GM12878 (cell line): ENCODE measurements around the gene KLHDC1. TPM values are rescaled to one million over a fixed set of nuclear protein-coding genes. Genes with fewer than 3 reads are reported as not detected.

Experiments
- BHLHE40 ChIP-seq, 2 experiments: fragments of 450-650 bp in 1 of 2; IDR thresholded peaks; 2 replicates each; pipeline ENCODE4 v1.6.1; 2011 to 2017; ENCODE audit warnings: low read depth in 2 of 2, borderline replicate concordance in 1 of 2, improper control_type of control experiment in 1 of 2, low read length in 1 of 2, mild to moderate bottlenecking in 1 of 2
- CEBPB ChIP-seq, 2 experiments: fragments of 150-350 bp in 1 of 2; IDR thresholded peaks; 2 replicates each; pipeline ENCODE4 v1.6.1; 2012 to 2014; ENCODE audit warnings: low read depth in 2 of 2, low read length in 2 of 2, borderline replicate concordance in 1 of 2, inconsistent platforms in 1 of 2
- CTCF ChIP-seq, 3 experiments: IDR thresholded peaks in 2 of 3; conservative IDR thresholded peaks in 1 of 3; 2 replicates each; pipeline ENCODE4 v1.5.1; 2011; ENCODE audit warnings: low read depth in 3 of 3, low read length in 3 of 3, mild to moderate bottlenecking in 3 of 3, control low read depth in 2 of 3, moderate library complexity in 2 of 3, inconsistent platforms in 1 of 3, mixed read lengths in 1 of 3; ENCODE audit not compliant: control insufficient read depth in 2 of 3, insufficient read depth in 1 of 3; ENCODE audit errors: extremely low read depth in 1 of 3
- GABPA ChIP-seq: IDR thresholded peaks from 2 replicates; pipeline ENCODE4 v1.6.1; 2014; ENCODE audit warnings: antibody characterized with exemption, low read depth, mild to moderate bottlenecking, inconsistent platforms
- HCFC1 ChIP-seq: fragments of 150-350 bp; IDR thresholded peaks from 2 replicates; pipeline ENCODE4 v1.6.1; 2014; ENCODE audit warnings: low read length
- IKZF2 ChIP-seq, 2 experiments: fragments of 450-650 bp; IDR thresholded peaks; 2 replicates each; pipeline ENCODE4 v1.6.1; 2017; ENCODE audit warnings: mild to moderate bottlenecking in 2 of 2, moderate library complexity in 2 of 2
- MAX ChIP-seq: IDR thresholded peaks from 2 replicates; pipeline ENCODE4 v1.6.1; 2012; ENCODE audit warnings: low read depth, low read length, improper control_type of control experiment
- MEF2B ChIP-seq: fragments of 450-650 bp; IDR thresholded peaks from 2 replicates; pipeline ENCODE4 v1.6.1; 2018; ENCODE audit warnings: mild to moderate bottlenecking, moderate library complexity; ENCODE audit not compliant: partially characterized antibody, poor library complexity, severe bottlenecking
- NR2C1 ChIP-seq: fragments of 450-650 bp; IDR thresholded peaks from 2 replicates; pipeline ENCODE4 v1.6.1; 2017; ENCODE audit warnings: antibody characterized with exemption, mild to moderate bottlenecking, moderate library complexity
- PKNOX1 ChIP-seq: fragments of 450-650 bp; IDR thresholded peaks from 2 replicates; pipeline ENCODE4 v1.6.1; 2016; ENCODE audit warnings: mild to moderate bottlenecking
- PRDM15 ChIP-seq: fragments of 450-650 bp; formaldehyde crosslinking; IDR thresholded peaks from 2 replicates; pipeline ENCODE4 v1.4.0; 2020; ENCODE audit warnings: mild to moderate bottlenecking, moderate library complexity
- RCOR1 ChIP-seq: conservative IDR thresholded peaks from 2 replicates; pipeline ENCODE4 v1.6.1; 2012; ENCODE audit warnings: low read depth, low read length, improper control_type of control experiment
- RELA ChIP-seq: fragments of 450-650 bp; IDR thresholded peaks from 2 replicates; pipeline ENCODE4 v1.8.0; 2014; ENCODE audit warnings: borderline replicate concordance; ENCODE audit not compliant: partially characterized antibody
- RUNX3 ChIP-seq: IDR thresholded peaks from 2 replicates; pipeline ENCODE4 v1.6.1; 2012; ENCODE audit warnings: low read length, inconsistent platforms
- SIX5 ChIP-seq: IDR thresholded peaks from 2 replicates; pipeline ENCODE4 v1.6.1; 2011; ENCODE audit warnings: mild to moderate bottlenecking, low read depth, low read length, moderate library complexity; ENCODE audit not compliant: severe bottlenecking
- SKIL ChIP-seq: fragments of 450-650 bp; IDR thresholded peaks from 2 replicates; pipeline ENCODE4 v1.6.1; 2017; ENCODE audit warnings: mild to moderate bottlenecking, low read depth, inconsistent platforms; ENCODE audit not compliant: poor library complexity, severe bottlenecking
- ZSCAN29 ChIP-seq: fragments of 450-650 bp; IDR thresholded peaks from 2 replicates; pipeline ENCODE4 v1.6.1; 2017; ENCODE audit warnings: mild to moderate bottlenecking, moderate library complexity
- polyA plus RNA-seq, 11 experiments: library from polyadenylated mRNA; depleted of rRNA in 4 of 11; unstranded in 6 of 11; stranded (reverse) in 5 of 11; fragments of >200 nt; fragmentation: Nextera tagmentation in 4 of 11; fragmentation: Illumina TruSeq in 1 of 11; extraction: Ambion mirVana in 4 of 11; extraction: Trizol in 1 of 11; gene quantifications; 1 replicate in 1 of 11; 2 replicates in 10 of 11; pipeline versions ENCODE4 v1.2.1 to v1.2.3, GENCODE V29; 2011 to 2016; ENCODE audit warnings: inconsistent platforms in 2 of 11, missing spikeins in 2 of 11, low read depth in 1 of 11
- total RNA-seq, 4 experiments: library from RNA; depleted of rRNA in 3 of 4; stranded (reverse); fragments of >200 nt in 3 of 4; fragmentation: Illumina TruSeq in 1 of 4; extraction: Trizol in 1 of 4; gene quantifications; 2 replicates each; pipeline versions ENCODE4 v1.2.1 to v1.2.3, GENCODE V29; 2013 to 2021

The KLHDC1 gene
- total and polyA plus RNA-seq, 10 of the 15 experiments (the other 5 are each of a cell fraction or from before 2014, with no cell fraction given): 0.22 to 0.98 (median 0.55) TPM

GRCh38 chr14:49767571-49768300 is 74.8 kb downstream of the KLHDC1 start, which contains the start of gene KLHDC2 (continued):
- TF ChIP-seq RCOR1 (no peak), MAX (peak; percentile 66; the same call in 1 of the 2 replicates), CTCF (IDR thresholded peaks at IDR 0.05 in 2 of 3, conservative IDR thresholded peaks at IDR 0.05 in 1 of 3; ENCODE audit: control insufficient read depth in 2 of 3, extremely low read depth in 1 of 3, insufficient read depth in 1 of 3, low read depth in 3 of 3, low read length in 3 of 3) (peak in 1 of 3 experiments; percentile 54; a peak in 2 of 6 replicates), SIX5 (no peak), SKIL (peak; percentile 52), IKZF2 (IDR thresholded peaks at IDR 0.05) (peak; percentile 50 to 59), GABPA (peak; percentile 79), RELA (peak; percentile 77), PRDM15 (CRISPR knock-in tag) (no peak), MEF2B (peak; percentile 77), PKNOX1 (peak; percentile 17; the same call in 1 of the 2 replicates), HCFC1 (peak; percentile 51; the same call in 1 of the 2 replicates), NR2C1 (peak; percentile 63), ZSCAN29 (no peak; the same call in 1 of the 2 replicates), BHLHE40 (IDR thresholded peaks at IDR 0.05; ENCODE audit: borderline replicate concordance in 1 of 2, low read depth in 2 of 2, low read length in 1 of 2) (peak; percentile 60 to 82), RUNX3 (peak; percentile 28; the same call in 1 of the 2 replicates), CEBPB (IDR thresholded peaks at IDR 0.05; ENCODE audit: borderline replicate concordance in 1 of 2, low read depth in 2 of 2, low read length in 2 of 2) (no peak)
